Endothelial cell (in vitro differentiated cells): Measurements from ENCODE around the gene ZMYND19. TPM values are rescaled to one million over a fixed set of nuclear protein-coding genes. Genes with fewer than 3 reads are reported as not detected.
A peak's percentile ranks its signal among the peaks of the same experiment; 100 is the strongest.
"Not testable (repeated sequence)": the region's sequence is repeated elsewhere in the genome, so short reads cannot be mapped to it uniquely, and the experiment has no call there.

Source experiments
- DNase-seq: peaks from one replicate; pipeline ENCODE4 v3.0.0; 2021; ENCODE audit warnings: low spot score
- H3K27ac Mint-ChIP-seq: one replicate; pipeline ENCODE4 v1.8.0; 2021; ENCODE audit warnings: mixed read lengths, inconsistent platforms; ENCODE audit not compliant: unreplicated experiment
- H3K27me3 Mint-ChIP-seq: one replicate; pipeline ENCODE4 v1.8.0; 2021; ENCODE audit warnings: mild to moderate bottlenecking, moderate library complexity, mixed read lengths, inconsistent platforms; ENCODE audit not compliant: unreplicated experiment
- H3K36me3 Mint-ChIP-seq: one replicate; pipeline ENCODE4 v1.8.0; 2021; ENCODE audit warnings: mild to moderate bottlenecking, low read depth, mixed read lengths, inconsistent platforms; ENCODE audit not compliant: unreplicated experiment
- H3K4me1 Mint-ChIP-seq: one replicate; pipeline ENCODE4 v1.8.0; 2021; ENCODE audit warnings: mild to moderate bottlenecking, mixed read lengths, inconsistent platforms; ENCODE audit not compliant: unreplicated experiment
- H3K4me3 Mint-ChIP-seq: one replicate; pipeline ENCODE4 v1.8.0; 2021; ENCODE audit warnings: mild to moderate bottlenecking, mixed read lengths, inconsistent platforms; ENCODE audit not compliant: unreplicated experiment
- H3K9me3 Mint-ChIP-seq: one replicate; pipeline ENCODE4 v1.8.0; 2021; ENCODE audit warnings: mixed read lengths, inconsistent platforms; ENCODE audit not compliant: unreplicated experiment
- CTCF ChIP-seq: fragments of 200-600 bp; sonication (generic); IDR thresholded peaks from one replicate; pipeline ENCODE4 v1.5.0; 2021; ENCODE audit warnings: antibody characterized with exemption; ENCODE audit not compliant: unreplicated experiment
- total RNA-seq: library from RNA; stranded (reverse); fragmentation: NEBNext Ultra II Directional; extraction: Animal tissue kit (Norgen Biotek cat#: 25700); gene quantifications from one replicate; pipeline ENCODE4 v1.2.1, GENCODE V29; 2021; ENCODE audit not compliant: unreplicated experiment

The ZMYND19 gene
- total RNA-seq, 1 donor from 2014 or later, result 25.6 TPM

GRCh38 chr9:137575364-137575715 lies 15.0 kb downstream of the ZMYND19 start:
- Mint-ChIP-seq H3K36me3 (peaks cover 33% of the 10 kb centered on the region), H3K4me3 (peak overlapping the region; percentile 38), H3K9me3 (no peaks in the 10 kb centered on the region), H3K27me3 (peaks cover 9% of the 10 kb centered on the region), H3K4me1 (peaks cover 16% of the 10 kb centered on the region), H3K27ac (no peak overlapping the region)
- DNase-seq, result no peak
- no peak for TF ChIP-seq CTCF

GRCh38 chr9:137574192-137574591 lies 16.1 kb downstream of the ZMYND19 start:
- H3K27ac Mint-ChIP-seq, result no peak overlapping the region
- H3K4me1 Mint-ChIP-seq, result peaks cover 17% of the 10 kb centered on the region
- H3K9me3 Mint-ChIP-seq, result no peaks in the 10 kb centered on the region
- H3K27me3 Mint-ChIP-seq, result peaks cover 9% of the 10 kb centered on the region
- no peak overlapping the region for H3K4me3 Mint-ChIP-seq
- no peak for DNase-seq
- H3K36me3 Mint-ChIP-seq, result peaks cover 42% of the 10 kb centered on the region
- TF ChIP-seq CTCF, result no peak

- peaks cover 9% of the 10 kb centered on the region for H3K27me3 Mint-ChIP-seq
- H3K4me1 Mint-ChIP-seq, result peaks cover 5% of the 10 kb centered on the region
- no peaks in the 10 kb centered on the region for H3K9me3 Mint-ChIP-seq
- H3K4me3 Mint-ChIP-seq, result peak overlapping the region; percentile 47
- peaks cover 39% of the 10 kb centered on the region for H3K36me3 Mint-ChIP-seq
- DNase-seq, result no peak
- TF ChIP-seq CTCF, result no peak
- H3K27ac Mint-ChIP-seq, result no peak overlapping the region
These were observed 19.7 kb downstream of the ZMYND19 start for GRCh38 chr9:137570566-137570965.

DNA sequence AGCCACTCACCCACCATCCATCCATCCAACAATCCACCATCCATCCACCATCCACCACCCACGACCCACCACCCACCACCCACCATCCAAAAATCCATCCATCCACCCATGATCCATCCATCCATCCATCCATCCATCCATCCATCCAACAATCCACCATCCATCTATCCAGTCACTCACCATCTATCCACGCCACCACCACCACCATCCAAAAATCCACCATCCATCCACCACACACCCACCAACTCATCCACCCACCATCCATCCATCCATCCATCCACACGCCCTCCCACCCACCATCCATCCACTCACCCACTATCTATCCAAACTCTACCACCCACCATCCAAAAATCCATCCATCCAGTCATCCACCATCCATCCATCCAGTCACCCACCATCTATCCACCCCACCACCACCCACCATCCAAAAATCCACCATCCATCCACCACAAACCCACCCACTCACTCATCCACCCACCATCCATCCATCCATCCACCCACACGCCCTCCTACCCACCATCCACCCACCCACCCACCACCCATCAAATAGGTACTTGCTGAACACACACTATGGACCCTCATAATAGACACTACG lies 20.6 kb downstream of the ZMYND19 start:
- peaks cover 5% of the 10 kb centered on the region for H3K27me3 Mint-ChIP-seq
- H3K27ac Mint-ChIP-seq, result no peak overlapping the region
- peaks cover 32% of the 10 kb centered on the region for H3K36me3 Mint-ChIP-seq
- no peak for DNase-seq
- no peaks in the 10 kb centered on the region for H3K9me3 Mint-ChIP-seq
- no peak overlapping the region for H3K4me3 Mint-ChIP-seq
- TF ChIP-seq CTCF, result no peak
- peaks cover 5% of the 10 kb centered on the region for H3K4me1 Mint-ChIP-seq

DNA sequence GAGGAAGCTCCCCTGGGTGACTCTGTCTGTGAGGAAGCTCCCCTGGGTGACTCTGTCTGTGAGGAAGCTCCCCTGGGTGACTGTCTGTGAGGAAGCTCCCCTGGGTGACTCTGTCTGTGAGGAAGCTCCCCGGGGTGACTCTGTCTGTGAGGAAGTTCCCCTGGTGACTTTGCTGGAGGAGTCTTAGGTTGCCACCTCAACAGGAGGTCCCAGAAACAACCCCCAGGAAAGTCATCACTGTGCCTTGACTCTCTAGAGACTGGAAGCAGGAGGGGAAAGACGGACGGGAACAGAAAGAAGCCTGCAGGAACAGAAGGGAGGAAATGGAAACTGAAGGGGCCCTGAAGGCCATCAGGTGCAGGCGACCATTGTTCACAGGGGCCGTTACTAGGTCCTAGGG lies 21.9 kb downstream of the ZMYND19 start:
- H3K4me3 Mint-ChIP-seq, H3K4me1 Mint-ChIP-seq, DNase-seq, H3K27me3 Mint-ChIP-seq, H3K27ac Mint-ChIP-seq, H3K9me3 Mint-ChIP-seq: not testable (repeated sequence)
- peaks cover 38% of the 10 kb centered on the region for H3K36me3 Mint-ChIP-seq
